Right ventricle myocardium superior (tissue), 1 donor: Measurements from ENCODE around the gene SRRM5. TPM values are rescaled to one million over a fixed set of nuclear protein-coding genes. Genes with fewer than 3 reads are reported as not detected.

Source experiments
- ATAC-seq: fragments of 200-7000 bp; cut with Tn5 transposase; one replicate; pipeline ENCODE4 v1.9.1; 2020; ENCODE audit warnings: mild to moderate bottlenecking; ENCODE audit not compliant: poor library complexity
- DNase-seq: peaks from one replicate; pipeline ENCODE4 v3.0.0-alpha.2; 2020
- intact Hi-C: fragments of 100-400 bp; cut with DNase I; formaldehyde crosslinking; loops from one replicate; pipeline ENCODE4 v1.11.2; 2022
- total RNA-seq: library from RNA; stranded (reverse); fragmentation: NEBNext Ultra II Directional; extraction: Animal tissue kit (Norgen Biotek cat#: 25700); gene quantifications from one replicate; pipeline ENCODE4 v1.2.1, GENCODE V29; 2021
- donor health status: DM: no; HTN: yes; CAD: no; lungs with severe emphysema.

Gene SRRM5
- total RNA-seq, 1 donor from 2014 or later, result 0.13 TPM

GRCh38 chr19:43652546-43652874, 40.6 kb downstream of the SRRM5 start:
- no peak for DNase-seq
- intact Hi-C loops, result loop anchor here (5.0 to 10.0 kb wide), 2 partner anchors 115 to 208 kb away; no protein-coding TSS in a partner anchor
- ATAC-seq, result no peak

GRCh38 chr19:43656436-43656835, 44.5 kb downstream of the SRRM5 start:
- DNase-seq, result no peak
- intact Hi-C loops, result loop anchor here (10.0 kb wide), 1 partner anchor 212 kb away; no protein-coding TSS in a partner anchor
- no peak for ATAC-seq

GRCh38 chr19:43658001-43658400, 46.1 kb downstream of the SRRM5 start:
- intact Hi-C loops, result loop anchor here (10.0 kb wide), 1 partner anchor 213 kb away; no protein-coding TSS in a partner anchor
- no peak for DNase-seq
- ATAC-seq, result no peak

GRCh38 chr19:43658494-43658893, 46.6 kb downstream of the SRRM5 start:
- DNase-seq, result no peak
- intact Hi-C loops, result loop anchor here (10.0 kb wide), 1 partner anchor 214 kb away; no protein-coding TSS in a partner anchor
- no peak for ATAC-seq

- no peak for DNase-seq
- intact Hi-C loops, result no loop called here
- ATAC-seq, result no peak
These were observed 48.5 kb downstream of the SRRM5 start for GRCh38 chr19:43660301-43660970.

- no peak for DNase-seq
- intact Hi-C loops, result no loop called here
- ATAC-seq, result no peak
These were observed 49.1 kb downstream of the SRRM5 start for GRCh38 chr19:43660971-43661360.

GRCh38 chr19:43662487-43662886, 50.6 kb downstream of the SRRM5 start:
- intact Hi-C loops, result no loop called here
- DNase-seq (no peak), ATAC-seq (no peak)

GRCh38 chr19:43664018-43664417, 52.1 kb downstream of the SRRM5 start:
- ATAC-seq, result no peak
- no peak for DNase-seq
- intact Hi-C loops, result no loop called here

Other genes with a start within 250 kb of the SRRM5 start
- not detected for gene TEX101, start 197.2 kb upstream of the SRRM5 start, total RNA-seq
- gene LYPD3, start 146.5 kb upstream of the SRRM5 start, total RNA-seq, result 0.16 TPM
- 6.2 TPM for gene PHLDB3, start 107.3 kb upstream of the SRRM5 start, total RNA-seq
- gene ETHE1, start 84.9 kb upstream of the SRRM5 start, total RNA-seq, result 14.7 TPM
- 1.5 TPM for gene ZNF575, start 78.9 kb upstream of the SRRM5 start, total RNA-seq
- gene XRCC1, start 36.6 kb upstream of the SRRM5 start, total RNA-seq, result 12.4 TPM
- gene PINLYP, start 36.3 kb upstream of the SRRM5 start, total RNA-seq, result 0.46 TPM
- 16.7 TPM for gene IRGQ, start 16.0 kb upstream of the SRRM5 start, total RNA-seq
- gene ZNF576, start 15.5 kb upstream of the SRRM5 start, total RNA-seq, result 12.3 TPM
- gene ZNF428, start 7.5 kb downstream of the SRRM5 start, total RNA-seq, result 32.5 TPM
- 8.0 TPM for gene CADM4, start 27.8 kb downstream of the SRRM5 start, total RNA-seq
- gene PLAUR, start 58.1 kb downstream of the SRRM5 start, total RNA-seq, result 3.4 TPM
- not detected for gene IRGC, start 104.0 kb downstream of the SRRM5 start, total RNA-seq
- 15.7 TPM for gene SMG9, start 142.9 kb downstream of the SRRM5 start, total RNA-seq
- 0.19 TPM for gene KCNN4, start 168.9 kb downstream of the SRRM5 start, total RNA-seq
- 0.89 TPM for gene LYPD5, start 190.4 kb downstream of the SRRM5 start, total RNA-seq
- gene ZNF283, start 215.2 kb downstream of the SRRM5 start, total RNA-seq, result 9.0 TPM